GM19452 (cell line): ENCODE data around the gene CLIC5.

Source experiments
- ATAC-seq: cut with Tn5 transposase; IDR thresholded peaks from one replicate; pipeline ENCODE4 v1.9.1; 2021; ENCODE audit not compliant: unreplicated experiment

CLIC5 gene

GRCh38 chr6:46000905-46001304 lies 14.8 kb downstream of the CLIC5 start:
- ATAC-seq = no peak

- ATAC-seq = no peak
Measured at GRCh38 chr6:45998524-45998923, 17.1 kb downstream of the CLIC5 start.

DNA sequence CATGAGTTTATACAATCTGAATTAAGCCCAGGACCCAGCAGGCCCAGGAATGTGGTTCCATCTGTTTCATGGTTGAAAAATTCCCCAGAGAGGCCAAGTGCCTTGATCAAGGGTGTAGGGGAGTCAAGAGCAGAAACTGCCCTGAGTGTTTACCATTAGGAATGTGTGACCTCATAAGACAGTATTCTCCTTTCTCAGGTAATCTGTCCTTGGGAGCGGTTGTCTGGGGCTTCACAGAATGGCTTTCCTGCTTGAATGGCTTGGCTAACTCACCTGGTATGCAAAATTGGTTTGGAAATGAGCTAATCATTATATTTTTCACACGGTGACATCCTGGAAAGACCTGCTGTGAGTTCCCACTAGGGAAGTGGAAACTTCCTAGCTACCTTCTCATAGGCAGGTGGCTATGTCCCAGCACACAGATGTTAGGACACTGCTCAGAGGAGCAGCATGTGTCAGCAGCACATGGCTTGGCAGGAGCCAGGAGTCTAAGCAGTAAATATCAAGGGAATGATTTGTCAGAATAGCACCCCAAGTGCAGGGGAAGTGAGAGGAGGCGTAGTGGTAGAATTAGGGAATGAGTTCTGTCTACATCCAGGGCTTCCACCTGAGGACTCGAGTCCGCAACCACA lies 17.7 kb downstream of the CLIC5 start:
- ATAC-seq = no peak

DNA sequence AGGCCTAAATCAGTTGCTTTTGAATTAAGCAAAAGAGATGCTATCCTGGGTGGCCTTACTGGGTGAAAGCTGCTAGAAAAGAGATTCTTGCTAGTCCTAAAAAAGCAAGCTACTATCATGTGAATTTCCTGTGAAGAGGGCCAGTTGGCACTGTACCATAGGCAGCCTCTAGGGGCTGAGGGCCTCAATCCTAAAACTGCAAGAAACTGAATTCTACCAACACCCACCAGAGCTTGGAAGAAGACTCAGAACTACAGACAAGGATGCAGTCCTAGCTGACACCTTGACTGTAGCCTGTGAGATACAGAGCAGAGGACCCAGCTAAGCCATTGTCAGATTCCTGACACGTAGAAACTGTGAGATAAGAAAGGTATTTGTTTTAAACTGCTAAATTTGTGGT lies 24.5 kb downstream of the CLIC5 start:
- ATAC-seq = no peak

DNA sequence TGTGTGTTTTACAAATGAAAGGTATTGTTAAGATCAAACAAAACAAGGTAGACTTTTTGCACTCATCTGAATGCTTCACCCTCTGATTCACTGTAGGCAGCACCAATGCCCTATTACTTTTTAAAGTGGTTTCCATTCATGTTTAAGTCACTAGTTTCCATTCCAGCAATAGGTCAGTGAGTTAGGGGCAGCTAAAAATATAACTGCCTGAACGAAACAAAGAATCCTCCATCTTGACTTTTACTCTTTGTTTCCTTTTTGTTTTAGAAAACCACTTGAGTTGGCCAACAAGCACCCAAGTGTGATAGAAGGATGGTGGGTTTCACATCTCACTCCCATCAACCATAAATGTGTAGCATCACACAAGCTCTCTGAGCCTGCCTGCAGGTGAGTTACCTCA lies 25.5 kb downstream of the CLIC5 start:
- ATAC-seq = no peak

GRCh38 chr6:45988635-45989034 lies 27.0 kb downstream of the CLIC5 start:
- no peak for ATAC-seq

- ATAC-seq = no peak
Measured at GRCh38 chr6:45987856-45988255, 27.8 kb downstream of the CLIC5 start.

GRCh38 chr6:45986746-45987274 lies 28.9 kb downstream of the CLIC5 start:
- ATAC-seq = no peak

DNA sequence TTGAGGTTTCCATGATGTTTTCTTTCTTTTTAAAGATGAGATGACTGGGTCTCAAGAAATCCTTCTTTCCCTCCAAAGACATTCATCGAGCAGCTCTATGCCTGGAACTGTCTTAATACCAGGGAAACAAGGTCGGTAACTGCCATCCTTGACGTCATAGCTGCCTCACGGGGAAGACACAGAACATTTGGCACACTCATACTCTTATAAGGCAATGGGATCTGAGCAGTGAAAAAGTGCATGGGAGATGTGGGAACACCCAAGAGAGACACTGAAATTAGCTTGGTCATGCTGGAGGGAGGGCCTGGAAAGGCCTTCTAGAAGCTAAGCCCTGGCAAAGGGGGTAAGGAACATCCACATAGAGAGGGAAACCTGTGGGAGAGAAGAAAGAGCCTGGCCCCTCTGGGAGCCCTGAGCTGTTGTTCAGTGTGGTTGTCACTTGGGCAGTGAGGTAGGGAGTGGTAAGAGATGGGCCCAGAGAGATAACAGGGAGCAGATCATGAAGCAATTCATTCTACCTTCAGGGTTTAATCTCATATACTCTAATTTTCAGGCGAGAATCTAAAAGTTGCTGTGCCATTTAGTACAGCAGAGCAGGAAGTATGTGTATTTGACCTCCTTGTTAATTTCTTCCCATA lies 30.8 kb downstream of the CLIC5 start:
- no peak for ATAC-seq

GRCh38 chr6:45984347-45984746 lies 31.3 kb downstream of the CLIC5 start:
- ATAC-seq = no peak

- no peak for ATAC-seq
Measured at GRCh38 chr6:45983062-45983461, 32.6 kb downstream of the CLIC5 start.

- ATAC-seq = no peak
Measured at GRCh38 chr6:45982280-45983036, 33.2 kb downstream of the CLIC5 start.

GRCh38 chr6:45981046-45981445 lies 34.6 kb downstream of the CLIC5 start:
- ATAC-seq = no peak

GRCh38 chr6:45979311-45979710 lies 36.3 kb downstream of the CLIC5 start:
- ATAC-seq = no peak

GRCh38 chr6:45974596-45974995 lies 41.1 kb downstream of the CLIC5 start:
- no peak for ATAC-seq

DNA sequence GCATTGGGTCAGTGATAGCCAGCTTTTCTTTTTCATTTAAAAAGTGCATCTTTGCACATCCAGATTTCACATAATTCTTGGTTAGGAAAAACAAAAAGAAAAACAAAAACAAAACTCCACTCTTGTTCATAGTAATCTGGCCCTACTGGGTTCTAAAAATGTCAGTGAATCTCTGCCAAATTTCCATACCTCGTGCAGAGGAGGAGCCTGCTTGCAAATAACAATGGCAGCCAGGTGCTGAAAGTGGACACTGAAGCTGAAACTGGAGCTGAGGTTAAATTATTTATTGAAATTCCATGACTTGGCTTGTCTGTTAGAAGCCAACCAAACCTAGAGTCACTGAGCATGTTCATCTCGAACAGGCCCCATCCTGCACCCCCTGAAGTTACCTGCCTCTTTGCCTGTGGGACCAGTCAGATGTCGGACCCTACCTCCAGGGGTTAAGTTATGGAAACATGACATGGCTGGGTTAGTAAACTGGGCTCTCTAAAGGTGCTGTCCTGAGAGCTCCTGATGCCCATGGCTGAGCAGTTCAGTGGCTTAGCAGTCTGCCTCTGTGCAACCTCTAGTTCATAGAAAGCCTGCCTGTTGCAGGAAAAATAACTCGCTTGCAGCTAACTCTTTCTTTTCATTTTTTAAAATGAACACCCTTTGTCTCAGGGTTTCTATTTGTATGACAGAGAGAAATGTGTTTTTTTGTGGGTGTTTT lies 42.7 kb downstream of the CLIC5 start:
- ATAC-seq = no peak

GRCh38 chr6:45971287-45971686 lies 44.4 kb downstream of the CLIC5 start:
- ATAC-seq = no peak

GRCh38 chr6:45970326-45970725 lies 45.3 kb downstream of the CLIC5 start:
- ATAC-seq = no peak

DNA sequence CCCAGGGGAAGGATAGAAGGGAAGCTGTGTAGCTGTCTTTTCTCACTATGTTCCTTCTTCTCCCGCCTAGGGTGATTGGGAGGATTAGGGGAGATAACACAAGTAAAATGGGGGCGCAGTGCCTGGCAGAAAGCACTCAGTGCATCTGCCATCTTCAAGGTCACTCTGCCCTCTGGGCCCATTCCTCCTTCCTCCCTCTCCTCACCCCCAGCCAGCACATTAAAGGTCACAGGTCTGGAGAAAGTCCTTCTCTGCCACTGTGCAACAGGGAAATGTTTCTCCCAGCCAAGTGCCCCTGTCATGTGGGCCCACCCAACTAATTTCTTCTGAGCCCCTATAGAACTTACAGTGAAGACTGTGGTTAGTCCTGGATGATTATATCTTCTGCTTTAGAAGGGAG lies 45.8 kb downstream of the CLIC5 start:
- no peak for ATAC-seq

GRCh38 chr6:45969026-45969425 lies 46.6 kb downstream of the CLIC5 start:
- ATAC-seq = no peak

DNA sequence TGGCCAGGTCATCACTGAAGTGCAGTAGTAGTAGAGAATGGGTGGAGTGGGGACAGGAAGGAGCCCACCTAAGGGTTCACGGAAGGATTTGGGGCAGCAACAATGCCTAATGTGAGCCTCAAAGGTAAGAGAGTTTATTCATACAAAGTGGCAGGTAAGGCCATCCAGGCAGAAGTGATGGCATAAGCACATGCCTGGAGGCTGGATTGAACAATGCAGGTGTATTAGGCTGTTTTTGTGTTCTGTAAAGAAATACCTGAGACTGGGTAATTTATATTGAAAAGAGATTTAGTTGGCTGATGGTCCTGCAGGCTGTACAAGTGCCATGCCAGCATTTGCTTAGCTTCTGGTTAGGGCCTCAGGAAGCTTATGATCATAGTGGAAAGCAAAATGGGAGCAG lies 48.3 kb downstream of the CLIC5 start:
- ATAC-seq = no peak
